Endometrium (tissue), 2 donors: ENCODE results near the gene SYVN1.
"Not testable (repeated sequence)": the region's sequence is repeated elsewhere in the genome, so short reads cannot be mapped to it uniquely, and the experiment has no call there.

Experiments used
- FAIRE-seq: peaks from 2 replicates; lab custom pipeline; 2012; peaks lifted over from hg19 to GRCh38; lab: Jason Lieb, UNC
- donor health status: control.
- donor health status: control.

SYVN1 gene

DNA sequence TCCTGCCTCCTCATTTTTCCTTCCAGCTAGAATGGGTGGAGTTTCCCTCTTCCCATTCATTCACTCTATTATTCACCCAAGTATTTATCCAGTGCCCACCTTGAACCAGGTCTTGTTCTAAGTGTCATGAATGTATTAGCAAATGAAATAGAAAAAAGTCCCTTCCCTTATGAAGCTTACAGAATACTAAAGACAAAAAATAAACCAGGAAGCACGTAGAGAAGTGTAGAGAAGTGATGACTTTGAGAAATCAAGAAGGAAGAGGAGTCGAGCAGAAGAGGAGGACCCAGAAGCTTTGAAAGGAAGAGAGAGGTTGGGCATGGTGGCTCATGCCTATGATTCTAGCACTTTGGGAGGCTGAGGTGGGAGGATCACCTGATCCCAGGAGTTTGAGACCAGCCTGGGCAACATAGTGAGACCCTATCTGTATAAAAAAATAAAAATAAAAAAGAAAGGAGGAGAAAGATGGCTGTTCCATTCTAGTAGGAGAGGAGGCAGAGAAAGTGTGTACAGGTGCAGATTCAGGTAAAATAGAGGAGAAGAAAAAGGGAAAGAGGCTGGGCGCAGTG is 17.1 kb upstream of the SYVN1 start:
- FAIRE-seq: no peak

DNA sequence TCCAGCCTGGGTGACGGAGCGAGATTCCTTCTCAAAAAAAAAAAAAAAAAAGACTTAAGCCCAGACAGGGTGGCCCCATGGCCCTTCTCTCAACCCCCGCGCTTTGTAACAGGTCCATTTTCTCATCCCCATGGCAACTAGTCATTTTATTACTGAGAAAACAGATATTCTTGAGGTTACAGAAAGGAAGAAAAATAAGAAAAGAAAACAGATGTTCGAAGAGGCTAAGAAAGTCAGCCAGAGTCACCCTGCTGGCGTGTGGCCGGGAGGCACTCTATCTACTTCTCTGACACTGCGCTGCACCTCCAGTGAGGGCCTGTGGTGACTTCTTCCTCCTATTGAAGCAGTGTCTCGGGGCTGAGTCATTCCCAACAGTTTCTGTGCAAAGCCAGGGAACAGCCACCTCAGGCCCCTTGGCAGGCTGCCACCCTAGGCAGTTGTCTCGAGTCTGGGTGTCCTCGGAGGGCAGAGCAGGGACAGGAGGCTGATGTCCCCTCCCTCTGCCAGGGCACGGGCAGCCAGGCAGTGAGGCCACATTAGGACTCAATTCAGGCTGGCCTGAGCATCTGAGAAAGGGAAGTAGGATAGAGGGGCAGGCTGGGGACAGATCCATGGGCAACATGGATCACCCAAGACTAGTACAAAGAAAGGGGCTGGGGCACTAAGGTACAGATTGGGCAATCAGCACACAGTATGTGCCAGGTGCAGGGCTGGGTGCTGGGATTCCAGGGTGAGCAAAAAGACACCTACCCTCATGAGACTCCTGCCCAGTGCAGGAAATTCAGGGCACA is 16.4 kb upstream of the SYVN1 start:
- FAIRE-seq: peak; percentile 23

DNA sequence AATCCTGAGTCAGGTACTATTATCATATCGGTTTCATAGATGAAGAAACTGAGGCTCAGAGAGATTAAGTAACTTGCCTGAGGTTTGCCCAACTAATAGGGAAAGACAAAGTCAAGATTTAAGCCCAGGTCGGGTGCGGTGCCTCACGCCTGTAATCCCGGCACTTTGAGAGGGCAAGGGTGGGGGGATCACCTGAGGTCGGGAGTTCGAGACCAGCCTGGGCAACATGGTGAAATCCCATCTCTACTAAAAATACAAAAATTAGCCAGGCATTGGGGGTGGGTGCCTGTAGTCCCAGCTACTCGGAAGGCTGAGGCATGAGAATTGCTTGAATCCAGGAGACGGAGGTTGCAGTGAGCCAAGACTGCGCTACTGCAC is 15.8 kb upstream of the SYVN1 start:
- FAIRE-seq: not testable (repeated sequence)

DNA sequence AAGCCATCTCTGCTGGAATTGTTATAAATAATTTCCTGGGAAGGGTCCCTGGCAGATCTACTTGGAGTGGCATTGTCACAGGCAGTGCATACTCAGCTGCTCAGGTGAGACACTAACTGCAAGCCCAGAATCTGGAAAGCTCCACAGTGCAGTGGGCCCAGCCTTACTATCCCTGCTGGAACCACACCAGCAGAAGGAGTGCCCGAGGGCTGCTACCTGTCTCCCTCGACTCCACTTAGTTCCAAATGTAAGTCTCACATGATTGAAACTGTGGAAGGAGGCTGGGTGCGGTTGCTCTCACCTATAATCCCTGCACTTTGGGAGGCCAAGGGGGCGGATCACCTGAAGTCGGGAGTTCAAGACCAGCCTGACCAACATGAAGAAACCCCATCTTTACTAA is 14.3 kb upstream of the SYVN1 start:
- no peak for FAIRE-seq

DNA sequence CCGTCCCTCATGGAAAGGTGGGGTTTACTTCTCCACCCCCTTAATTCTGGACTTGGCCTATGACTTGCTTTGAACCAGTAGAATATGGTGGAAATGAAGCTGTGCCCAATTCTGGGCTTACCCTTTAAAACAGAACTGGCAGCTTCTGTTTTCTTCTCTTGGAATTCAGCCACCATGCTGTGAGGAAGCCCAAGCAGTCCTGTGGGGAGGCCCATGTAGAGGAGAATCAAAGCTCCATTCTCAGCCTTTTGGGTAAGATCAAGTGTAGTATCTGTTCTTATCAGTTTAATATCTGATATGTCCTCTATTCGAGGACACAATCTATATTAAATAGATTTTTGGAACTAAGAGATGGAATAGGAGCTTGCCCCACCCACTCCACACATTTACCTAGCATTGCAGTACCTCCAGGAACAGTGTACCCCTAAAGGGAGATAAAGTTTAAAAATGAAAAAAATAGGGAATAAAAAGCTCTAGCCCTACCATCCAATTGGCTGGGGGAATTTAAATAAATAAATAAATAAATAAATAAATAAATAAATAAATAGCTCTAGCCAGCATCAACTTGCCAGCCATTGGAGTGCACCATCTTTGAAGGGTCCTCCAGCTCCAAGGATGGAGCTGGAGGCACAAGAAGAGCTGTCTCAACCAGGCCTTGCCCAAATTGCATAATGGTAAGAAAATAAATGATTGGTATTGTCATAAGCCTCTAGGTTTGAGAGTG is 13.2 kb upstream of the SYVN1 start:
- FAIRE-seq: no peak

DNA sequence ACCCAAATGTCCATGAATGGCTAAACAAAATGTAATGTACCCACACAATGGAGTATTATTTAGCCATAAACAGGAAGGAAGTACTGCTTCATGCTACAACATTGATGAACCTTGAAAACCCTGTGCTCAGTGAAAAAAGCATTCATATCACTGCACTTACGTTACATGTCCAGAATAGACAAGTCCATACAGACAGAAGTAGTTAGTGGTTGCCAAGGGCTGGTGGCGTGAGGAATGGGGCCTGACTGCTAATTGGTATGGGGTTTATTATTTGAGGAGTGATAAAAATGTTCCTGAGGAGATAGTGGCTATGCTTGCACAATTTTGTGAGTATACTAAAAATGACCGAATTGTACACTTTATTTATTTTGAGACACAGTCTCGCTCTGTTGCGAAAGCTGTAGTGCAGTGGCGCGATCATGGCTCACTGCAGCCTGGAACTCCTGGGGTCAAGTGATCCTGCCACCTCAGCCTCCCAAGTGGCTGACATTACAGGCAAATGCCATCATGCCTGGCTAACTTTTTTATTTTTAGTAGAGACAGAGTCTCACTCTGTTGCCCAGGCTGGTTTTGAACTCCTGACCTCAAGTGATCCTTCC is 7.7 kb upstream of the SYVN1 start:
- no peak for FAIRE-seq

DNA sequence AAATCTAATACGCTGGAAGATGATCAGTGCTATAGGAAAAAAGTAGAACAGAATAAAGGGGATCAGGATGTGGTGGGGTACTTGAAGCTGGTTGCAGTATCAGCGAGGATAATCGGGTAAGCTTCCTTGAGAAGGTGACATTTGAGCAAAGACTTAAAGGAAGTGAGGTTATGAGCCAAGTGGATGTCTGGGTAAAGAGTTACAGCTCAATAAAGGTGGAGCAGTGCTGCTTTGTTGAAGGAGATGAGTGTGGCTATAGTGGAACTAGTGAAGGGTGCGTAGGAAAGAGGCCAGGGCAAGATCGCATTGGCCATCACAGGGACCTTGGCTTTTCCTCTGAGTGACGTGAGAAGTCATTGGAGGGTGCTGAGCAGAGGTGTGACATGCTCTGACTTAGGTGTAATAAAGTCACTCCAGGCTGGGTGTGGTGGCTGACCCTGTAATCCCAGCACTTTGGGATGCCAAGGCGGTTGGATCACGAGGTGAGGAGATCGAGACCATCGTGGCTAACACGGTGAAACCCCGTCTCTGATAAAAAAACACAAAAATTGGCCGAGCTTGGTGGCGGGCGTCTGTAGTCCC is 2.3 kb upstream of the SYVN1 start:
- FAIRE-seq: no peak

DNA sequence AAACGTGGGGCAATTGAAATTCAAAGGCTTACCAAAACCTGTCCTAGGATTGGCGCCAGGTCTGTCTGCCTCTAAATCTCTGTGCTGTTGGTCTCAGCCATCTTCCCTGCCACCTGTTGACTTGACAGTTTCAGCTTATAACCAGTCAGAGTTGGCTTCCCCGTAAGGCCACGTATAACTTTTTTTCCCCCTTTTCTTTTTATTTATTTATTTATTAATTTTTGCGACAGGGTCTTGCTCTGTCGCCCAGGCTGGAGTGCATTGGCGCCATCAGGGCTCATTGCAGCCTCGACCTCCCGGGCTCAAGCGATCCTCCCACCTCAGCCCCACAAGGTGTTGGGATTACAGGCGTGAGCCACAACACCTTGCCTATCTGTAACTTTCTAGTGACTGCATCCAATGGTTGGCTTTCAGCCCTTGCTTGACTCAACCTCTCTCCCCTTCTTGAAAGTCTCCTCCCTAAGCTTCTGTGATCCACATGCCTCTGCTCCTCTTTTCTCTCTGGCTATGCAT is 1.4 kb upstream of the SYVN1 start:
- no peak for FAIRE-seq

DNA sequence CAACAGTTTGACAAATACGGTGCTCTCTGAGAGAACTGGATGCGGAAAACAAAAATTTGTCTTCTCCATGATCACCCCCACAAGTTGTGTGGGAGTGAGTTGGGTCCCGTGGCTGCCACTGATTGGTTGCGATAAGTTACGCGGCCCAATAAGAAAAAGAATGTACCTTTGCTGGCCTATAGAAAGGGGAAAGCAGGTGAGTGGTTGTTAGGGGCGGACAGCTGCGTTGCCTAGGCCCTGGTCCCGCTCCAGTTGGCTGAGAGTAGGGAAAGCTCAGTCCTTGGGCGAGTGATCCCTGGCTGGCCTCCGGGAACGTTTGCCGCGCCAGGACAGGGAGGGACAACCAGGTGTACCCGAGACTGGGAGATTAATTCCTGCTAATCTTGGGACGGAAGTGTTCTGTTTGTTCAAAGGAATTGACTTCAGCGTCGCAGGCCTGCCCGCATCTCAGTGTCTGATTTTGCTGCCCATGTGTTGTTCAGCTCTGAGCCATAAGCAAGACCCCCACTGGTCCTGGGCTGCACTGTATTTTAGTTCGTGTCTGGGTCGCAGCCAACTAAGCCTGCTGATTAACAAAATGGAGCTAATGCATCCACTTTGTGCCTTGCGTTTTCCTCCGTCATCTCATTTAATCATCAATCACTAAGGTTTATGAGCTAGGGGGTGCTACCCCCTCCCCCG is 773 bp upstream of the SYVN1 start:
- FAIRE-seq: peak; percentile 88

DNA sequence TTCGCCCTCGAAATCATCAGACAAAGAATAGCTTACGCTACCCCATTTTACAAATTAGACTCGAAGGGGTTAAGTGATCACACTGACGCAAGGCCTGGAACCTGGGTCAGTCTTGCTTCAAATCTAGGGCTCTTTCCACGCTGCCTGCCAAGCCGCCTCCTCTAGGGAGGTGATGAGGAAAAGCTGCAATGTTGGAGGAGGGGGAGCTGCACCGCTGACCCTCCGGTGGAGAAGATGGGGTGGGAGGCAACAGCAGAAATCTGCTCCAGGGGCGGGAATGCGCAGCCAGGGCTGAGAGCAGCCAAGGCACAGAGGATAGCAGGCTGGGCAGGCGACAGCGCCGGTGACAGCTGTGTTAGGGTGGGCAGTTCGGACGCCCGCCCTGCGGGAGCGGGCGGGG is 595 bp downstream of the SYVN1 start:
- FAIRE-seq: no peak

DNA sequence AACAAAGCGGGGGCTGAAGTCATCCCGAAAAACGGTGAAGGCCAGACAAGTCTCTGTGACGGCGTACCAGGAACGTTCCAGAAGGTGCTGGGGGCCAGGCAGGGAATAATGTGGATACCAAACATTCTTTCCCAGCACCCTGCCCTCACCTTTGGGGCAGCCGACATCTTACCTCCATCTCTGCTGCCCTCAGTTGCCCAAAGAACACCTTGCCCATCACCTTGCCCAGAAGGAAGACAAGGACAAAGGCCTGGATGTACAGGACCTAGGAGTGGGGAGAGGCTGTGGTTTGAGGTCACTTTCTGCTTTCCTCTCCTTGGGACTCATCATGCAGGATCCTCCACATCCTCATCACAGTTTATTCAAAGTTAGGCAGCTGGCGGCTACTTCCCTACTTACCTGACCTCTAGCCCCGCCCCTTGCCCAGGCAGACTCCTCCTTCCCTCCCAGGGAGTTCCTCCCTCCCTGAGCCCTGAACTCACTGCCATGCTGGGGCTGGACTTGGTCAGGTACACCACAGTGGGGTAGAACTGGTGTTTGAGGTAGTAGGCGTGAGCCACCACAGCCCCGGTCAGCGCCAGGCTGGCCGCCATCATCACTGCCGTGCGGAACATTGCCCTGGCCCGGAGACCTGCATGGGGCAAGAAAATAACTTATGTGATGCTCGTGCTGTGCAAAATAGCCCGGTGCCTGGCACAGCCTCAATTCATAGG is 1.2 kb downstream of the SYVN1 start:
- no peak for FAIRE-seq

DNA sequence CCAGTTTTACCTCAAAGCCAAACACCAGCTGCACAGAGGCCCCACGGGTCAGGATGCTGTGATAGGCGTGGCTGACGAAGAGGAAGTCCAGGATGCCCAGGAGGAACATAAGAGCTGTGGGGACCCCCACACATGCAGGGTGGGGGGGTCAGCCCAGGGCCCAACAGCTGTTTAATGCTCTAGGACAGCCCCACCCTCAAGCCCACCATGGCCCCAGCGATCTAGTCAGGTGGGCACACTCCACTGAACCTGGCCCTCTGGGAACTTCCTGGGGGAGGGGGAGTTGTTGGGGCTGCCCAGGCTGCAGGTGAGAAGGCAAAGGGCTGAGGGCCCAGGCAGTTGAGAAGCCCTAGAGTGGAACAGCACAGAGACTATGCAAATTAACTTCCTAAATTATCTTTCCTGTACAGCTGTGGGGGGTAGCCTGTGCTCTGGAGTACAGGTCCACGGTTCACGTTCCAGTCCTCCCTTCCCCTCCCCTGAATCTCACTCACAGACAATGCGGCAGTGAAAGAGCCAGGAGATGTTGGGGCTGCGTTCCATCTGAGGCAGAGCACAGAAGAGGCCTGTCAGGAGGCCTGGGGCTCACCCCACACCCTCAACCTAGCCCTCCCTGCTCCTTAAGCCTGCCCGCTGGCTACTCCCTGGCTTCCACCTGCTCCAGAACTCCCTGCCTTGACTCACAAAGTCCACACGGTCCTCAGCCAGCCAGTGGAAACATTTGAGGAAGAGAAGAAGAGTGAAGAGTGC is 1.9 kb downstream of the SYVN1 start:
- FAIRE-seq: no peak

DNA sequence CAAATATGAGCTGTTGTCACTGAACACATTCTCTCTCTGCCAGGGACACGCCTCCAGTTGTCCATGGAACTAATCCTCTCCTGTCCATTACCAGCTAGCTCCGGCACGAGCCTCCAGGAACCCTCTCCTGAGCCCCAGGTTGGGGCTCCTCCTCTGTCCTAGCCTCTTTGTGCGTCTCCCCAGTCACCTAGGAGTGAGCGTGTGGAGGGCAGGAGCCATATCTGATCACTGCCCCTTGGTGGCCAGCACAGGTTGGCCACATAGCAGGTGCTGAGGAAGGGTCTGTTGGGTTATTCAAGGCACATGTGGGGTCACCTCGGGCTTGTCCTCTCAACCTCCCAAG is 2.5 kb downstream of the SYVN1 start:
- no peak for FAIRE-seq

DNA sequence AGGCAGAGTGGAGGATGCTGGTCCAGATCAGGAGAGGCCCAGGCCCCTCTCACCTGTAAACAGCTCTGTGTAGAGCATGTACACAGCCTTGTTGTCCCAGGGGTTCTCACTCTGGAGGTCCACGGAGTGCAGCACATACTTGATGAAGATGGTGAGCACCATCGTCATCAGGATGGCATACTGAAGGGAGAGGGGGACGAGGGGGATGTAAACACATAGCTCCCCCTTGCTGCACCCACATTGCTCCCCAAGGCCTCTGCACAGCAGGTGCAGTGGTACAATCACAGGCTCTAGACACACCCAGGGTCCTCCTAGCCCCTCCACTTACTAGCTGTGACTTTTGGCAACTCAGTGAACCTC is 2.9 kb downstream of the SYVN1 start:
- FAIRE-seq: no peak

DNA sequence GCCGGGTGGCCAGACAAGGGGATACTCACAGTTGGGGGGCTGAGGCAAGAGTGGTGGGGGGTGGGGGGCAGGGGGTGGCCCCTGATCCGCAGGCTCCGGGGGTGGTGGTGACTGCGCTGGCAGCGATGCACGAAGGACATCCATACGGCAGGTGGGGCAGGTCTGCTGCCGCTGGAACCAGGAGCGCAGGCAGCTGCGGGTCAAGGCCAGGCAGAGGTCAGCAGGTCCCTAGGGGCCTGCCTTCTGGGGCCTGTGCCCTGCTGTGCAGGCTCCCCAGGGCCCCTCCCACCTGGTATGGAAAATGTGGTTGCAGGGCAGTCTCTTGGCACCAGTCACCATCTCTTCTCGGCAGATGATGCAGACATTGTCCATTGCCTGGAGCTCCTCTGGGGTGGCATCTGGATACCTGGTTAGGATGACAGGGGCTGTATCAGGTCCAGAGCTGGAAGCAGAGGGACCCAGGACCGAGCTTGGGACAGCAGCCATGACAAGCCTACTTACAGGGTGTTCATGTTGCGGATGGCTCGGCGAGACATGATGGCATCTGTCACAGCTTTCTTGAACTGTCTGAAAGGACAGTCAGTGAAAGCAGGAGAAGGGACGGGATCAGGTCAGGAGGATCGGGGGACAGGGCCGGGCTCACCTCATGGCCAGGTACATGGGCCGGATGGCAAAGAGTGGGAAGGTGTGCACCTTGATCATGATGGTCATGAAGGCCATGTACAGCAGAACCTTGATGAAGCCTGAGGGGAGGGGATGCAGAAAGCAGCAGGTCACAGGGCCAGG is 3.5 kb downstream of the SYVN1 start:
- FAIRE-seq: no peak

DNA sequence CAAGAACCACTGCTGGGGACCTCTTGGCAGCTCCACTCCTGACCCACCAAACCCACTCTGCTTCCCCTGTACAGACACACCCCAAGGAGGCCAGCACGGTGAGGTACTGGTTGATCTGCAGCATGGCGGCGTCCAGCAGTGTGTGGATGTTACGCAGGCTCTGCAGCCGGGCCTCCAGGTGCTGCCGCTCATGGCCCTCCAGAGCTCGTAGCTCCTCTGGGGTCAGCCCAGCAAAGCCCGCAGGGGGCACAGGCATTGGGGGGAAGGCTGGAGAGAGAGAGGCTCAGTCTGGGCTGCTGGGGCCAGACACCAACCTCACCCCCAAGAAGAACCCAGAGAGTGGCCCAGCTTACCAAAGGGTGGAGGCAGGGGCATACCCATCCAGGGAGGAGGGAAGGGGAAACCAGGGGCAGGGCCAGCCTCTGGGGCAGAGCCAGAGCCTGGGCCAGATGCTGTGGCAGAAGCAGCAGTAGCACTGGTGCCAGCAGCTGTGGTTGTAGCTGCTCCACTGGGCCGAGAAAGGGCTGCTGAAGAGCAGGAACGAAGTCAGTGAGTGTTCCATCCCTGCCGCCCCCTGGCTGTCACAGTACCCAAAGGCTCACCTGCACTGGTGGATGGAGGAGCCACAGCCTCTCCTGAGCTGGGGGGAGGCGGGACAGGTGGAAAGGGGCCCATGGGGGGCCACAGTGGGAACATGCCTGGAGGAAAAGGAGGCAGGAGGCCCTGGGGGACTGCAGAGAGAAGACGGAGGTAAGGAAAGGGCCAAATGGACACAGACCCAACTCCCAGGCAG is 4.5 kb downstream of the SYVN1 start:
- FAIRE-seq: no peak

DNA sequence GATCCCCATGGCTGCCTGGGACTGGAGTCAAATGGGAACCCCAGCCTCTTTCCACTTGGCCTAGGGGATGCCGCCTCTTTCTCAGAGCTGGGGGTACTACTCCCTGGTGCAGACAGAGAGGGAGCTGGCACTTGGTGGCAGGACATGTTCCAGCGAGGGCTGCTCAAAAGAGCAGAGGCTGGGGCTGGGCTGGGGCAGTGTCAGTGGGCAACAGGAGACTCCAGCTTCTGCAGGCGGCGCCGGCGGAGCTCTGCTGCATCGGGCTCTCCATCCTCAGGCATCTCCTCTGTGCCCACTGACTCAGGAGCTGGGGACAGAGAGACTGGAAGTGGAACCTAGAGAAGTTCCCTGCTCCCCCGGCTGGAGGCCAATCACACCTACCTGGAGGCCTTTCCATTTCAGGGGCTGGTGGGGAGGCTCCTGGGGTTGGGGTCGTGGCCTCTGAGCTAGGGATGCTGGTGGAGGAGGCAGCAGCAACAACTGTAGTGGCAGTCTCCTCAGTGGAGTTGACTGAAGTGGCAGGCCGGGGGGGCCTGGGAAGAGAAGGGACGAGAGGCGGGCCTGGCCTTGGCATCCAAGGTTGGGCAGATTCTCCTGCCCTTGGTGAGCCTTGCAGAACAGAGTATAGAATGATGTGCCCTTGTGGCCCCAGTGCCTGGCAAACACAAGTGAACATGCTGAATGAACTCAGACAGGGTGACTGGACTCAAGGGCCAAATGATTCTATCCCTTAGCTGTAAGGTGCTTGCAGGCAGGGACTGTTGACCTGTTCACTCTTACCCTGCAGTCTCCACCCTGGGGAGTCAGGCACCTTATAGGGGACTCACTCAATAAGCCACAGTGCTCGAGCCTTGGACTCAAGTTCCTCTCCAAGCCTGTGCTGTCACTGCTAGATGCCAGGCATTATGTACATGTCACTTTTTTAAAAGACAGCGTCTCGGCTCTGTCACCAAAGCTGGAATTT is 5.9 kb downstream of the SYVN1 start:
- no peak for FAIRE-seq
